K562 (cell line): ENCODE measurements around the gene METTL6. TPM values are rescaled to one million over a fixed set of nuclear protein-coding genes. Genes with fewer than 3 reads are reported as not detected.
A peak's percentile ranks its signal among the peaks of the same experiment; 100 is the strongest.

Source experiments
- DDX20 ChIP-seq: fragments of 450-650 bp; IDR thresholded peaks from 2 replicates; pipeline ENCODE4 v1.6.1; 2016; ENCODE audit warnings: missing genetic modification characterization, low read depth, mild to moderate bottlenecking, missing compliant biosample characterization, moderate library complexity
- GATAD2A ChIP-seq: fragments of 450-650 bp; IDR thresholded peaks from 2 replicates; pipeline ENCODE4 v1.6.1; 2017
- MTA3 ChIP-seq: fragments of 450-650 bp; formaldehyde crosslinking; IDR thresholded peaks from 2 replicates; pipeline ENCODE4 v1.6.1; 2017; ENCODE audit warnings: mild to moderate bottlenecking, borderline replicate concordance
- POLR2AphosphoS2 ChIP-seq: IDR thresholded peaks from 2 replicates; pipeline ENCODE4 v1.6.1; 2012; ENCODE audit warnings: low read length, improper control_type of control experiment
- PREB ChIP-seq: sonication (generic); formaldehyde crosslinking; IDR thresholded peaks from 2 replicates; pipeline ENCODE4 v1.8.1; 2023; ENCODE audit warnings: mild to moderate bottlenecking, missing genetic modification reagents
- PRPF4 ChIP-seq: fragments of 200-400 bp; formaldehyde crosslinking; IDR thresholded peaks from one replicate; pipeline ENCODE4 v1.6.1; 2017; ENCODE audit warnings: low read length, low read depth, mild to moderate bottlenecking; ENCODE audit not compliant: insufficient read depth, poor library complexity, severe bottlenecking
- PTBP1 ChIP-seq: fragments of 200-400 bp; formaldehyde crosslinking; IDR thresholded peaks from 2 replicates; pipeline ENCODE4 v1.6.1; 2017; ENCODE audit warnings: low read depth, low read length
- REST ChIP-seq, 2 experiments: fragments of 450-650 bp; formaldehyde crosslinking in 1 of 2; IDR thresholded peaks; 2 replicates each; pipeline versions ENCODE4 v1.4.0 to v1.6.1; 2014 to 2020; ENCODE audit warnings: mild to moderate bottlenecking in 2 of 2, borderline replicate concordance in 1 of 2, low read depth in 1 of 2
- SRSF3 ChIP-seq: fragments of 200-400 bp; formaldehyde crosslinking; IDR thresholded peaks from 2 replicates; pipeline ENCODE4 v1.6.1; 2016; ENCODE audit warnings: mild to moderate bottlenecking, low read length, moderate library complexity; ENCODE audit not compliant: insufficient read depth
- TBL1XR1 ChIP-seq, 2 experiments: IDR thresholded peaks; 2 replicates each; pipeline ENCODE4 v1.6.1; 2012; ENCODE audit warnings: improper control_type of control experiment in 2 of 2, low read length in 2 of 2, mild to moderate bottlenecking in 1 of 2
- ZNF311 ChIP-seq: fragments of 250-450 bp; sonication (Bioruptor Pico); IDR thresholded peaks from 2 replicates; pipeline ENCODE4 v1.4.0; 2020; ENCODE audit warnings: mild to moderate bottlenecking, moderate library complexity
- ZNF324 ChIP-seq: fragments of 250-450 bp; sonication (Bioruptor Pico); IDR thresholded peaks from 2 replicates; pipeline ENCODE4 v1.4.0; 2020; ENCODE audit warnings: mild to moderate bottlenecking
- ZNF384 ChIP-seq: IDR thresholded peaks from 2 replicates; pipeline ENCODE4 v1.6.1; 2012; ENCODE audit warnings: low read depth, low read length, improper control_type of control experiment
- polyA plus RNA-seq, 8 experiments: library from polyadenylated mRNA; depleted of rRNA in 4 of 8; stranded (reverse) in 5 of 8; unstranded in 3 of 8; fragments of >200 nt; fragmentation: Nextera tagmentation in 2 of 8; fragmentation: Illumina TruSeq in 1 of 8; extraction: Ambion mirVana in 2 of 8; extraction: Trizol in 1 of 8; gene quantifications; 2 replicates each; pipeline versions ENCODE4 v1.2.1 to v1.2.3, GENCODE V29; 2011 to 2014; ENCODE audit warnings: inconsistent platforms in 1 of 8, missing spikeins in 1 of 8
- total RNA-seq, 7 experiments: library from RNA; depleted of rRNA in 6 of 7; stranded (reverse); fragments of >200 nt in 6 of 7; fragmentation: Illumina TruSeq in 2 of 7; extraction: Trizol in 2 of 7; gene quantifications; 2 replicates each; pipeline versions ENCODE4 v1.2.1 to v1.2.3, GENCODE V29; 2011 to 2021; ENCODE audit warnings: low replicate concordance in 1 of 7

METTL6 gene
- total and polyA plus RNA-seq, 9 of the 15 experiments (the other 6 are each of a cell fraction or from before 2014, with no cell fraction given) = 18.8 to 61.5 (median 33.9) TPM

- TF ChIP-seq DDX20 (no peak), GATAD2A (no peak), REST (IDR thresholded peaks at IDR 0.05; ENCODE audit: borderline replicate concordance) (peak; percentile 95), REST (CRISPR knock-in tag; IDR thresholded peaks at IDR 0.05; ENCODE audit: low read depth) (0 out of 2 replicates have a peak, but pooled peaks have one; percentile 57), TBL1XR1 (IDR thresholded peaks at IDR 0.05; ENCODE audit: low read length in 2 of 2) (peak; percentile 86 to 87), POLR2AphosphoS2 (no peak), SRSF3 (no peak), ZNF311 (CRISPR knock-in tag) (no peak), MTA3 (peak; percentile 38; the same call in 1 of the 2 replicates), PRPF4 (no peak), PREB (CRISPR knock-in tag) (no peak), ZNF324 (CRISPR knock-in tag) (no peak), ZNF384 (0 out of 2 replicates have a peak, but pooled peaks have one; percentile 42), PTBP1 (no peak)
These were observed 49.2 kb downstream of the METTL6 start (continued) for GRCh38 chr3:15377961-15378791.
